Liver (tissue), 9 donors: ENCODE data around the gene NWD2. TPM values are rescaled to one million over a fixed set of nuclear protein-coding genes. Genes with fewer than 3 reads are reported as not detected.

Experiments used
- DNase-seq: peaks from one replicate; pipeline ENCODE4 v3.0.0-alpha.2; 2017; ENCODE audit warnings: low spot score
- H3K27ac ChIP-seq, 2 donors: one replicate each; pipeline ENCODE4 v1.7.0; 2013; ENCODE audit warnings: inconsistent platforms in 2 of 2, low read length in 2 of 2, control low read depth in 1 of 2, low read depth in 1 of 2, mild to moderate bottlenecking in 1 of 2
- H3K27me3 ChIP-seq, 4 donors: one replicate each; pipeline versions ENCODE4 v1.6.1 to v1.7.0; 2013; ENCODE audit warnings: low read length in 3 of 4, inconsistent platforms in 1 of 4, mild to moderate bottlenecking in 1 of 4, moderate library complexity in 1 of 4; ENCODE audit not compliant: control insufficient read depth in 4 of 4, insufficient read depth in 4 of 4
- H3K36me3 ChIP-seq, 4 donors: one replicate each; pipeline versions ENCODE4 v1.6.1 to v1.7.0; 2013; ENCODE audit warnings: low read length in 3 of 4, mild to moderate bottlenecking in 3 of 4, low read depth in 1 of 4, moderate library complexity in 1 of 4; ENCODE audit not compliant: control insufficient read depth in 4 of 4, insufficient read depth in 3 of 4
- H3K4me1 ChIP-seq, 4 donors: one replicate each; pipeline versions ENCODE4 v1.6.1 to v1.7.0; 2013; ENCODE audit warnings: low read length in 3 of 4, mild to moderate bottlenecking in 3 of 4, moderate library complexity in 1 of 4; ENCODE audit not compliant: control insufficient read depth in 4 of 4, insufficient read depth in 4 of 4
- H3K4me3 ChIP-seq, 3 donors: one replicate each; pipeline versions ENCODE4 v1.6.1 to v1.7.0; 2013; ENCODE audit warnings: low read length in 3 of 3, control low read depth in 1 of 3, low read depth in 1 of 3, mild to moderate bottlenecking in 1 of 3
- H3K9ac ChIP-seq, 2 donors: one replicate each; pipeline ENCODE4 v1.7.0; 2013; ENCODE audit warnings: low read length in 2 of 2, mild to moderate bottlenecking in 2 of 2, moderate library complexity in 2 of 2, control low read depth in 1 of 2, low read depth in 1 of 2
- H3K9me3 ChIP-seq, 4 donors: one replicate each; pipeline versions ENCODE4 v1.6.1 to v1.7.0; 2013; ENCODE audit warnings: low read length in 3 of 4; ENCODE audit not compliant: control insufficient read depth in 4 of 4
- EGR1 ChIP-seq, 2 donors: IDR thresholded peaks; 2 replicates each; pipeline ENCODE4 v1.6.1; 2016 to 2018; ENCODE audit warnings: antibody characterized with exemption in 2 of 2, low read depth in 2 of 2
- FOXA1 ChIP-seq: IDR thresholded peaks from 2 replicates; pipeline ENCODE4 v1.6.1; 2016; ENCODE audit warnings: antibody characterized with exemption
- GABPA ChIP-seq, 2 donors: IDR thresholded peaks in 1 of 2; conservative IDR thresholded peaks in 1 of 2; 2 replicates each; pipeline ENCODE4 v1.6.1; 2016; ENCODE audit warnings: antibody characterized with exemption in 2 of 2, mild to moderate bottlenecking in 1 of 2, moderate library complexity in 1 of 2
- HNF4A ChIP-seq, 2 donors: conservative IDR thresholded peaks; 2 replicates each; pipeline ENCODE4 v1.6.1; 2016; ENCODE audit warnings: antibody characterized with exemption in 2 of 2, mild to moderate bottlenecking in 2 of 2
- HNF4G ChIP-seq: IDR thresholded peaks from 2 replicates; pipeline ENCODE4 v1.6.1; 2016; ENCODE audit warnings: antibody characterized with exemption
- JUND ChIP-seq, 2 donors: IDR thresholded peaks; 2 replicates each; pipeline ENCODE4 v1.6.1; 2016; ENCODE audit warnings: antibody characterized with exemption in 2 of 2
- NR2F2 ChIP-seq: IDR thresholded peaks from 2 replicates; pipeline ENCODE4 v1.6.1; 2016; ENCODE audit warnings: antibody characterized with exemption
- RAD21 ChIP-seq, 2 donors: IDR thresholded peaks; 2 replicates each; pipeline ENCODE4 v1.6.1; 2016; ENCODE audit warnings: antibody characterized with exemption in 2 of 2, mild to moderate bottlenecking in 2 of 2
- RXRA ChIP-seq, 2 donors: IDR thresholded peaks; 2 replicates each; pipeline ENCODE4 v1.6.1; 2017 to 2018; ENCODE audit warnings: antibody characterized with exemption in 2 of 2, mild to moderate bottlenecking in 1 of 2
- SP1 ChIP-seq: IDR thresholded peaks from 2 replicates; pipeline ENCODE4 v1.6.1; 2018; ENCODE audit warnings: antibody characterized with exemption, mild to moderate bottlenecking
- TAF1 ChIP-seq: conservative IDR thresholded peaks from 2 replicates; pipeline ENCODE4 v1.6.1; 2016; ENCODE audit warnings: antibody characterized with exemption, mild to moderate bottlenecking
- YY1 ChIP-seq: IDR thresholded peaks from 2 replicates; pipeline ENCODE4 v1.6.1; 2016; ENCODE audit warnings: antibody characterized with exemption, mild to moderate bottlenecking
- WGBS: extraction: QIAGEN DNeasy Blood & Tissue Kit; methylation state at CpG from one replicate; pipeline ENCODE4 v1.1.7; 2013; 5-methylcytosine and 5-hydroxymethylcytosine counted together
- polyA plus RNA-seq, 2 donors: library from polyadenylated mRNA; stranded (reverse) in 1 of 2; unstranded in 1 of 2; fragments of 200-250 nt in 1 of 2; fragments of >200 nt in 1 of 2; fragmentation: Nextera tagmentation in 1 of 2; extraction: Ambion mirVana in 1 of 2; gene quantifications; one replicate each; pipeline versions ENCODE4 v1.2.1 to v1.2.3, GENCODE V29; 2013 to 2015
- total RNA-seq, 2 donors: library from RNA; depleted of rRNA; stranded (reverse); fragments of >200 nt; gene quantifications; one replicate each; pipeline ENCODE4 v1.2.3, GENCODE V29; 2014
- TF ChIP-seq, protein P1 (sequence below): IDR thresholded peaks from 2 replicates; pipeline ENCODE4 v1.6.1; 2016; ENCODE audit warnings: antibody characterized with exemption
- TF ChIP-seq, protein P2 (sequence below): IDR thresholded peaks from 2 replicates; pipeline ENCODE4 v1.6.1; 2016; ENCODE audit warnings: antibody characterized with exemption
- donor health status: healthy.
- donor health status: healthy.
- donor health status: healthy.
- donor health status: healthy.
- donor health status: healthy.

The NWD2 gene
- total and polyA plus RNA-seq, 4 donors = 0.08 to 0.37 TPM; not detected in 2

DNA sequence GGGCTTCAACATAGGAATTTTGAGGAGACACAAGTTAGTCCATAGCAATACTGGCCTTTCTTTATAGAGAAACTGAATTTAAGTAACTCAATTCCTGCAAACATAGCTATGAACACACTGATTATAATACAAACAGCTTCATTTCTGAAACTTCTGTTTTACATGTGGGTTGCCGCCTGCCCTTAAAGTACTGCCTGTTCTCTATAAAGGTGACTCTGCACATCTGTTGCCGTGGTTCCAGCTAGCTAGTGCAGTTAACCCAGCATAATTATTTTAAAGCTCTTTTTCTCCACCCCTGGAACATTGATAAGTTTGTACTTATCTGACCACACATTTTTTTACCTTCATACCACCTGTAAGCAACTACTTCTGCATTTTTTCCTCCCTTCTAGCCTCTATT is 177.6 kb downstream of the NWD2 start:
- Histone ChIP-seq H3K9ac (no peak overlapping the region), H3K9me3 (no peaks in the 10 kb centered on the region), H3K4me1 (peaks cover 10 to 53% (median 51%) of the 10 kb centered on the region in 4 donors), H3K27ac (no peak overlapping the region), H3K27me3 (no peaks in the 10 kb centered on the region), H3K36me3 (no peaks in the 10 kb centered on the region), H3K4me3 (no peak overlapping the region)
- WGBS = 53% methylated on average over 2 of the region's 2 CpGs
- DNase-seq = no peak
- TF ChIP-seq, protein P1, sequence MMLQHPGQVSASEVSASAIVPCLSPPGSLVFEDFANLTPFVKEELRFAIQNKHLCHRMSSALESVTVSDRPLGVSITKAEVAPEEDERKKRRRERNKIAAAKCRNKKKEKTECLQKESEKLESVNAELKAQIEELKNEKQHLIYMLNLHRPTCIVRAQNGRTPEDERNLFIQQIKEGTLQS = no peak
- TF ChIP-seq TAF1 (no peak), NR2F2 (no peak), GABPA (IDR thresholded peaks at IDR 0.05 in 1 of 2, conservative IDR thresholded peaks at IDR 0.05 in 1 of 2) (no peak), FOXA1 (no peak)

DNA sequence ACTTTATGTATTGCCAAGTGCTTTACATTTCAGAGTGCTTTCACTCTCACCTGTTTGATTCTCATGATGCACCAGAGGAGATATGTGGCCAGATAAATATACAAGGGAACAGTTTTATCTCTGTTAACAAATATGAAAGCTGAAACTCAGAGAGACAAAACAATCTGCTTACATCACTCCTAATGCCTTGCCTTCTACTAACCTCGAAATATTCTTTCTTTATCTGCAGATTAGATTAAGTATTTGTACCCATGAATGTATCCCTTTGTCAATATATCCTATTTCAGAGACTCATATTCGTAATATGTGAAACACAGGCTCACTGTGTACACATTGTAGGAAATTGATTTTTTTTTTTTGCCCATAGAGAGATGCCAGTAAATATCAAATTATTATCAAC is 178.1 kb downstream of the NWD2 start:
- Histone ChIP-seq H3K4me1 (peaks cover 10 to 58% (median 56%) of the 10 kb centered on the region in 4 donors), H3K4me3 (no peak overlapping the region), H3K9ac (no peak overlapping the region), H3K27ac (no peak overlapping the region), H3K36me3 (no peaks in the 10 kb centered on the region), H3K27me3 (no peaks in the 10 kb centered on the region), H3K9me3 (no peaks in the 10 kb centered on the region)
- DNase-seq = no peak
- no peak for TF ChIP-seq YY1
- TF ChIP-seq RAD21 (IDR thresholded peaks at IDR 0.05) = no peak
- TF ChIP-seq RXRA (IDR thresholded peaks at IDR 0.05) = no peak
- TF ChIP-seq HNF4A (conservative IDR thresholded peaks at IDR 0.05) = no peak
- TF ChIP-seq, protein P2, sequence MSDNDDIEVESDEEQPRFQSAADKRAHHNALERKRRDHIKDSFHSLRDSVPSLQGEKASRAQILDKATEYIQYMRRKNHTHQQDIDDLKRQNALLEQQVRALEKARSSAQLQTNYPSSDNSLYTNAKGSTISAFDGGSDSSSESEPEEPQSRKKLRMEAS = no peak
- no peak for TF ChIP-seq HNF4G
- TF ChIP-seq EGR1 (IDR thresholded peaks at IDR 0.05; ENCODE audit: low read depth in 2 of 2) = no peak
- no peak for TF ChIP-seq FOXA1
- TF ChIP-seq JUND (IDR thresholded peaks at IDR 0.05) = no peak
- WGBS = 27% methylated on average over 2 of the region's 2 CpGs

DNA sequence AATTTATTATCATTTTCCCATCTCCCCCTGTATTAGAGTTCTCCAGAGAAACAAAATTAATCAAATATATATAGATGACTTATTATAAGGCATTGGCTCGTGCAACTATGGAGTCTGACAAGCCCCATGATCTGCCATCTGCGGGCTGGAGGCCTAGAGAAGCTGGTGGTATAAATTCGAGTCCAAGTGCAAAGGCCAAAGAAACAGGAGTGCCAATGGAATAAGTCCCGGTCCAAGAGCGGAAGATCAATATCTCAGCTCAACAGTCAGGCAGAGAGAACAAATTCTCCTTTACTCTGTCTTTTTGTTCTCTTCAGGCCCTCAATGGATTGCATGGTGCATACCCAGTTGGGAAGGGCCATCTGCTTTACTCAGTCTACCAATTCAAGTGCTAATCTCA is 178.8 kb downstream of the NWD2 start:
- peaks cover 10 to 65% (median 63%) of the 10 kb centered on the region in 4 donors for H3K4me1 ChIP-seq
- H3K27me3 ChIP-seq = no peaks in the 10 kb centered on the region
- no peak overlapping the region for H3K27ac ChIP-seq
- no peak for DNase-seq
- no peak overlapping the region for H3K9ac ChIP-seq
- 41% methylated on average over 5 of the region's 5 CpGs for WGBS
- no peaks in the 10 kb centered on the region for H3K9me3 ChIP-seq
- no peak overlapping the region for H3K4me3 ChIP-seq
- H3K36me3 ChIP-seq = no peaks in the 10 kb centered on the region
- TF ChIP-seq RAD21 (IDR thresholded peaks at IDR 0.05) = peak in 1 of 2 donors; percentile 11
- TF ChIP-seq HNF4G = peak; percentile 57
- TF ChIP-seq RXRA (IDR thresholded peaks at IDR 0.05) = peak in 1 of 2 donors; percentile 21
- peak; percentile 23 for TF ChIP-seq SP1
- TF ChIP-seq YY1 = no peak
- TF ChIP-seq, protein P2 = no peak
- TF ChIP-seq HNF4A (conservative IDR thresholded peaks at IDR 0.05) = peak; percentile 67 to 88
- TF ChIP-seq JUND (IDR thresholded peaks at IDR 0.05) = peak in 1 of 2 donors; percentile 14

DNA sequence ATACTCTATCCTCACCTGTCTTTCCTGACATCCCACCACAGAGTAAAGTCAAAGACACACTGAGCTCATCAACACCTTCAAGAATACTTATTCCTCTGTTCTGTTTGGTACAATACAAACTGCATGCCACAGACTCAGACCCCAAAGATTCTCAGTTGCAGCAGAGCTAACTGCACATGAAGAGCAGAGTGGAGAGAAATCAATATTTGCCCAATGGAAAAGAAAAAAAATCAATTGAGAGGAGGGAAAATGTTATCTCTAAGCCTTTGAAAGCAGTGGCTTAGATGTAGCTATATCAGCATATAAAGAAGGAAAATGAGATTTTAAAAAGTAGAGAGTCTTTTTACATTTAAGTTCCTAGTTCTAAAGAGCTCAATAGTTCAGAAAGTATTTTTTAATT is 180.2 kb downstream of the NWD2 start:
- Histone ChIP-seq H3K9ac (no peak overlapping the region), H3K27ac (no peak overlapping the region), H3K4me3 (no peak overlapping the region), H3K36me3 (no peaks in the 10 kb centered on the region), H3K4me1 (peaks cover 10 to 73% (median 70%) of the 10 kb centered on the region in 4 donors), H3K27me3 (no peaks in the 10 kb centered on the region), H3K9me3 (no peaks in the 10 kb centered on the region)
- no peak for TF ChIP-seq TAF1
- TF ChIP-seq RAD21 (IDR thresholded peaks at IDR 0.05) = peak in 1 of 2 donors; percentile 10
- TF ChIP-seq RXRA (IDR thresholded peaks at IDR 0.05) = no peak
- TF ChIP-seq, protein P1 = peak; percentile 18
- no peak for TF ChIP-seq NR2F2
- peak in 1 of 2 donors; percentile 47 for TF ChIP-seq HNF4A (conservative IDR thresholded peaks at IDR 0.05)
- TF ChIP-seq SP1 = peak; percentile 16
- DNase-seq = no peak
